Bone marrow (tissue), 2 donors: ENCODE measurements around the gene CRYGS.
A peak's percentile ranks its signal among the peaks of the same experiment; 100 is the strongest.
"Not testable (repeated sequence)": the region's sequence is repeated elsewhere in the genome, so short reads cannot be mapped to it uniquely, and the experiment has no call there.

Experiments used
- DNase-seq, 2 donors: peaks; one replicate each; lab custom pipeline; 2025; lab: John Stamatoyannopoulos, UW

CRYGS gene

GRCh38 chr3:186552408-186553031, 8.3 kb upstream of the CRYGS start:
- no peak for DNase-seq

- no peak for DNase-seq
These were observed 7.2 kb upstream of the CRYGS start for GRCh38 chr3:186551387-186551786.

GRCh38 chr3:186549497-186549896, 5.3 kb upstream of the CRYGS start:
- no peak for DNase-seq

- DNase-seq: no peak
These were observed 3.3 kb downstream of the CRYGS start for GRCh38 chr3:186540835-186541226.

GRCh38 chr3:186540221-186540834, 3.9 kb downstream of the CRYGS start:
- DNase-seq: peak in 1 of 2 donors; percentile 69

- no peak for DNase-seq
These were observed 5.4 kb downstream of the CRYGS start for GRCh38 chr3:186538779-186539178.

GRCh38 chr3:186536883-186537844, 7.0 kb downstream of the CRYGS start:
- peak in 1 of 2 donors; percentile 72 for DNase-seq

- peak in 1 of 2 donors; percentile 83 for DNase-seq
These were observed 10.0 kb downstream of the CRYGS start for GRCh38 chr3:186534113-186534669.

GRCh38 chr3:186532598-186533072, 11.5 kb downstream of the CRYGS start:
- DNase-seq: peak in 1 of 2 donors; percentile 88

- not testable (repeated sequence) for DNase-seq
These were observed 12.5 kb downstream of the CRYGS start for GRCh38 chr3:186531694-186532093.

GRCh38 chr3:186530415-186530814, 13.8 kb downstream of the CRYGS start:
- no peak for DNase-seq

DNA sequence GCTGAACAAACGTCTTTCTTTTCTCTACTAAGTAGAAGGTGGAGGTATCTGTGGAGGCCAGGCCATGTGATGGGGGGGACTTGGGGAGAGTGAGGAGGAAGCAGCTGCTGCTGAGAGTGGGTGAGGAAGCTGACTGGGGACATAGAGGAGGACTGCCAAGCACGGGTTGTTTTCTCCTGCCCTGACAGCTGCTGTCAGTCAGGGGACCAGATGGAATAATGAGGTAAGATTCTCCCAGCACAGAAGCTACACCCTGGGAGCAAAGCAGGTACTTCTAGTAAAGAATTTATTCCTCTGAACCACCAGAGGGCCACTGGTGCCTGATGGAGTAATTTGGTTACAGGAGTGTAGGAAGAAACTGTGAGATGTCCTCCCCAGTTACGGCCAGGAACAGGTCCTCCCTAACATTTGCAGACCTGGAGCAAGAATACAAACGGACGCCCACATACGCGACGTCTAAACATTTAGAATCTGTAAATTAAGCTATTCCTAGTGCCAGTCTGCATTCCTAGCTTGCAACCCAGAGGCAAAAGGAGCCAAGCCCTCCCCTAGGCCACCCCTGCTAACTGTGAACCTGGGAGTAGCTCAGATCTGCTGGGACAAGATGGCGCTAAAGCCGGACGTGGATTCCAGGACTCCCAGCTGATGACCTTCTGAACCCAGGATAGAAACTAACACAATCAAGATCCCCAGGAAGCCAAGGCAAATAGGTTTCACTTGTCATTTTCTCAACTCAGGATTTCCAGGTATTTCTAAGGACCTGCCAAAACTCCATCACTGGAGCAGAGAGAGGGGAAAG, 14.8 kb downstream of the CRYGS start:
- peak in 1 of 2 donors; percentile 100 for DNase-seq

DNA sequence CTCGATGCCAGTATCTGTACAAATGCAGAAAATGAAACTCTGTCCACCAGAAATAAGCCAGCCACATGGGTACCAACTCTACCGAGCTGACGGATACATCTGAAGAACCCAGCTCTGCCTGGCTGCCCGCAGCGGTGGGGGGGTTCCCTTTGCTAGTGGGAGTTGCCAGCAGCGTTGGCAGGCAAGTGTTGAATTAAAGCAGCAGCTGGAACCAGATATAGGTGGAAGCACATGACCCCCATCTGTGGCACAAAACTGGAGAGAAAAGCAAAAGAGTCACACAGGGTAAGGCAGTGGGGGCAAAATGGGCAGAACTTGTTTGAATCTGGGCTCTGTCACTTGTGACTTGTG, 17.9 kb downstream of the CRYGS start:
- peak in 1 of 2 donors; percentile 21 for DNase-seq

- no peak for DNase-seq
These were observed 18.6 kb downstream of the CRYGS start for GRCh38 chr3:186525369-186526255.

DNA sequence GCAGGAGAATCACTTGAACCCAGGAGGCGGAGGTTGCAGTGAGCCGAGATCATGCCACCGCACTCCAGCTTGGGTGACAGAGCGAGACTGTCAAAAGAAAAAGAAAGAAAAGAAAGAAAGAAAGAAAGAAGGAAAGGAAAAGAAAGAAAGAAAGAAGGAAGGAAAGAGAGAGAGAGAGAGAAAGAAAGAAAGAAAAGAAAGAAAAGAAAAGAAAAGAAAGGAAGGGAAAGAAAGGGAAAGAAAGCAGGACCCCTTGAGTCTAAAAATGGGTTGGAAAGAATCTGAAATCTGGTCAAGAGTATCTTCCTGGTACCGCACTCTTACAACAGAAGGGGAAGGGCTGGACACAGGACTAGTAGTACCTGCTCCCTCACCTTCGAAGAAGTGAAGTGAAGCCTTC, 19.6 kb downstream of the CRYGS start:
- no peak for DNase-seq

DNA sequence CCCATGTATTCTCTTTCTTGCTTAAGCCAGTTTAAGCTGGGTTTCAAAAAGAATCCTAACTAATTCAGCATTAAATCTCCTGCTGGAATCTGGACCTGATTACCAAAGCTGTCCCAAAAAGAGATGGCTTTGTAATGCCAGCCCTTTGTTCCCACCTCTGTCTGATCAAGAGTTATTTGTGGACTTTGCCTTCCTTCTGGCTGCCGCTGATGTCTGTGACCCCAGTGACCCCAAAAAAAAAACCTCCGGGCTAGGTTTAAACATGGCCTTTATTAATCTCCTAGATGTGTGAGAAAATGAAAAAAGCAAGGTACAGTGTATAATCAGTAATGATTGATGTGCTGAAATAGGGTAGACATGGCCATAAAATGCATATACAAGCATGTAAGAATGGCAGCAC, 20.7 kb downstream of the CRYGS start:
- no peak for DNase-seq

DNA sequence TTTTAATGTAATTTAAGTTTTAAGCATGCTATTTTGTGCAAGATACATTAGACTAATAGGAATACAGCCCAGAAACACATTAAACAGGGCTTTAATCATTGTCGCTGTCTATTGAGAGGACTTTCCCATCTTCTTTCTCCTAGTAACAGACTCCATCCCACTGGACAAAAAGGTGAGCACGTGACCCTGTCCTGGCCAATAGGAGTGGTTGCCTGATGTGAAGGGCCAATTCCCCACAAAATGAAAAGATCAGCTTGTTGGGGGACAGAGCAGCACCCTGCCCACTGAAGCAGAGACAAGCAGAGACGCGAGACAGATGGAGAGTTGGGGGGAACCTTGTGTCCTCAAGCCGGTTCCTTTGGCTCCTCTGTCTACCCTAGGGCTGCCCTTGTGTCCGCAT, 21.2 kb downstream of the CRYGS start:
- DNase-seq: no peak

- DNase-seq: no peak
These were observed 23.0 kb downstream of the CRYGS start for GRCh38 chr3:186520957-186521842.

DNA sequence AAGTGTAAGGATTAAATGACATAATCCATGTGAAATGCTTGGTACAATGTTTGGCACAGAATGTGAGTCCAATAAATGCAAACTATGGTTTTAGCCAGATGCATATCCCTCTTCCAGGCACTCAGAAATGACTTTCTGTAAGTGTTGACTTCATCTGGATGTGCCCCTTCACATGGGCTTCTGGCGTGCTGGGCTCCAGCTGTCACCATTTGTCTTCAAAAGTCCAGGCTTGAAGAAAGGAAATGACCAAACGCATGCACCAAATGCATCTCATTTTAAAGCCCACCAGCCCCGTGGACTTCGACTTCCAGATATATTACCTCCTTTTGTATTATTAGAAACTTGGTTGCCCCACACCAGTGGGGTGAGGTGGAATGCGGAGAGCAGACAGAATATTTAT, 23.7 kb downstream of the CRYGS start:
- DNase-seq: no peak
